ENCODE measurements around the gene IL15RA.

DNA sequence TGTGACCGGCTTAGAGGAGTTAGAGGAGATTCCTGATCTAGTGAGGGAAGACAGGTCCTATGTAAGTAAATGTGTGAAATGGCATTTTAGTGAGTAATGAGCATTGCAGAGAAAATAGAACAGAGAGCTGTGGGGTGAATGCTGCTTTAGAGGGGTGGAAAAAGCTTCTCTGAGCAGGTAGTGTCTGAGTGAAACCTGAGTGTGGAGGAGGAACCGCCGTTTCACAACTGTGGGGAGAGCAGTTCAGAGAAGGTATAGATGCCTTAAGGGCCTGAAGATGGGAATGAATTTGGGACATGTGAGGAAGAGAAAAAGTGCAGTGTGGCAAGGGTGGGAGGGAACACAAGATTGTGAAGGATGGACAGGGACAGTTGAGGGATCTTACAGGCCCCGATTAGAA, 65.7 kb downstream of the IL15RA start:
- TF ChIP-seq, protein P1, sequence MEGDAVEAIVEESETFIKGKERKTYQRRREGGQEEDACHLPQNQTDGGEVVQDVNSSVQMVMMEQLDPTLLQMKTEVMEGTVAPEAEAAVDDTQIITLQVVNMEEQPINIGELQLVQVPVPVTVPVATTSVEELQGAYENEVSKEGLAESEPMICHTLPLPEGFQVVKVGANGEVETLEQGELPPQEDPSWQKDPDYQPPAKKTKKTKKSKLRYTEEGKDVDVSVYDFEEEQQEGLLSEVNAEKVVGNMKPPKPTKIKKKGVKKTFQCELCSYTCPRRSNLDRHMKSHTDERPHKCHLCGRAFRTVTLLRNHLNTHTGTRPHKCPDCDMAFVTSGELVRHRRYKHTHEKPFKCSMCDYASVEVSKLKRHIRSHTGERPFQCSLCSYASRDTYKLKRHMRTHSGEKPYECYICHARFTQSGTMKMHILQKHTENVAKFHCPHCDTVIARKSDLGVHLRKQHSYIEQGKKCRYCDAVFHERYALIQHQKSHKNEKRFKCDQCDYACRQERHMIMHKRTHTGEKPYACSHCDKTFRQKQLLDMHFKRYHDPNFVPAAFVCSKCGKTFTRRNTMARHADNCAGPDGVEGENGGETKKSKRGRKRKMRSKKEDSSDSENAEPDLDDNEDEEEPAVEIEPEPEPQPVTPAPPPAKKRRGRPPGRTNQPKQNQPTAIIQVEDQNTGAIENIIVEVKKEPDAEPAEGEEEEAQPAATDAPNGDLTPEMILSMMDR (IDR thresholded peaks at IDR 0.05): no peak
- TF ChIP-seq EP300 (IDR thresholded peaks at IDR 0.05): no peak
- TF ChIP-seq POLR2AphosphoS5 (IDR thresholded peaks at IDR 0.05): no peak
